Right lung (tissue), 5 donors: ENCODE data around the gene GCSAM. TPM values are rescaled to one million over a fixed set of nuclear protein-coding genes. Genes with fewer than 3 reads are reported as not detected.

Experiments
- DNase-seq, 2 donors: peaks; one replicate each; pipeline ENCODE4 v3.0.0-alpha.2; 2013
- polyA plus RNA-seq, 5 donors: library from polyadenylated mRNA; unstranded; fragments of 120-200 nt; gene quantifications; one replicate each; pipeline versions ENCODE4 v1.2.1 to v1.2.3, GENCODE V29; 2013; ENCODE audit warnings: inconsistent platforms in 1 of 5, low replicate concordance in 1 of 5; ENCODE audit not compliant: insufficient read length in 5 of 5, insufficient read depth in 1 of 5

Gene GCSAM
- polyA plus RNA-seq, 5 donors, result 1.5 to 2.4 (median 1.7) TPM

GRCh38 chr3:112104774-112105173 lies 28.3 kb downstream of the GCSAM start:
- no peak for DNase-seq

GRCh38 chr3:112101916-112102315 lies 31.1 kb downstream of the GCSAM start:
- no peak for DNase-seq

DNA sequence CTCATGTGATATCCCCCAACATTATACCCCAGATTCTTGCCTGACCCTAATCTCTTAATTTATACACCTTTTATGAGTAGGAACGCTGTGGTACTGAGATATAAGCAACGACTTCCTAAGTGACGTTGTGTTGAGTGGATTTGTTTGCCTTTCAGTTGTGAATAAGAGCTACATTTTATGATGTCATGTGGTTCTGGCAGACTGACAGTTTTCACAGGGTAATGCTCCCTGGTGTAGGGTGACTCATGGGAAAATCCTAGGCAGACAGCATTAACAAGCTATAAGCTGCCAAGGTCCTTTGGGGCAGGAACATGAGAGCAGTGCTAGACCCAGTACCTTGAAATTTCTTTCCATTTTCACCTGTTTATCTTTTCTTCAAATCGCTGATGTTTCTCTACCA lies 35.7 kb downstream of the GCSAM start:
- no peak for DNase-seq

DNA sequence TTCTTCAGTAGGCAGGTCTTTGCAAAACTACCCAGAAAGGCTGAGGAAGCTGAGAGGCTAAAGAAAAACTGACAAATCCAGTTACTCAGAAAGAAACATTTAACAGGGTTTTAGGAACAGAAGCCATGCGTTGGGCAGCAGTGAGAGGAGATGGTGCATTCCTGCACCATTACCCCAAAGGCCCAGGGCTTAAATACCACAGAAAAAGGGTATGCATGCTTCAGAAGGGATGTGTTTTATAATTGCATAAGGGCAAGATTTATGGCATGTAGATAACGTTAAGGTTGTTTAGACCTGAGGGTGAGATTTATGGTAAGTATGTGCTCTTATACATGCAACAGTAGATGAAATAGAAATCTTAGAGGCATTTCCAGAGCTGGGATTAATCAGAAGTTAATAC lies 36.9 kb downstream of the GCSAM start:
- DNase-seq, result no peak

- no peak for DNase-seq
These were observed 37.3 kb downstream of the GCSAM start for GRCh38 chr3:112095731-112096130.

- DNase-seq, result no peak
These were observed 39.9 kb downstream of the GCSAM start for GRCh38 chr3:112093180-112093522.

DNA sequence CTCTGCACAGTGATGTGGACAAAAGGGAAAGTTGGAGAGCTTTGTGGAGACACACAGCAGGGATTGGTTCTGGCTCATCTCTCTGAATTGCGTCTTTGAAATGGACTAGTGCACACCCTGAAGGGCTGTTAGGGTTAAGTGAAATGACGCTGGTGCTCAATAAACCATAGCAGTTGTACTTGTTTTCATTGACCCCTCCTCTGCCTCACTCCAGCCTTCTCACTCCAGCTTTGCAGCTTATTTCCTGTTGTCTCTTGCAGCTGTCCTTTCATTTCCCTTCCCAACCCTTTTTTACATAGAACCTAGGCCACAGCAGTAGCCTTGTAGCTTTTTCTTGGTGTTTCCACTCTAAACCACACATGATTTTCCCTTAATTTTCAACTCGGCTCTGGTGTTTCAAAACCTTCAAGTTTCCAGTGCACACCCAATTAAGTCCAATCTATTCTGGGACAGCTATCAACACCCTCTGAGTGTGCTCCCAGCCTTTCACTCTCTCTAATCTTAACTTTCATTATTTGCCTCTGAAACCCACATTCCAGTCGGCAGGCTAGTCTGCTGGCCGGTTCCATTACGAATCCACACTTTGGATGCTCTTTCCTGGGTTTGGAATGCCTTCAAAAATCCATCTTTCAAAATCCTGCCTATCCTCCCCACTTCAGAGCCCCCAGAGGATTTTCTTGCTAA lies 40.4 kb downstream of the GCSAM start:
- no peak for DNase-seq

DNA sequence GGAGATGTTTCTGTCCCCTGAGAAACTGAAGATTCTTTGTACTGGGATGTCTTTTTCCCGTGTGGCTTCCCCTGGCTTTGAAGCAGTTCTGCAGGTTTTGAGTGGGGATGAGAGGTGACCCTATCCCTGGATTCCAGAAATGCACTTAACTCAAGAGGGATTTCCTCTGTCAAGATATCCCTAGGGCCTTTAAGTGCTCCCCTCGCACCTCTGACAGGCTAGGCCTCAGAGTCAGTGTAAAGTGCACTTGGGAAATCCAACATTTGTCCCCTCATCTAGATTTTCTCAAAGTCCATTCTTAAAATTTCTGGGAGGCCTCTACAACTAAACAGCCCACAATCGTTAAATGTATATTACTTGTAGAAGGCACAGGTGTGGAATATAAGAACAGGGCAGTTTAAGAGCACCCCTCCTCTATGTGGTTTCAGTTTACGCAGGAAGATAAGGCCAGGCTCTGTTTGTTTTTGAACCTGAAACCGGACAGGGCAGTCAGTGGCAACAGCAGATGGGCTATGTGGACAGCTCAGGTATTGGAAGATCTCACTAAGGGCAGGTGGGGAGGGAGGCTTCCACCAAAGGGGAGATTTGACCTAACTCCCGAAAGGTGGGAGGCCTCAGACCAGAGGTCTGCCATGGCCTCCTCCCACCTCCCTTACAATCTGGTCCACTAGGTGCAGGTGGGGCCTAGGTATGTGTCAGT lies 42.0 kb downstream of the GCSAM start:
- no peak for DNase-seq

GRCh38 chr3:112089956-112090886 lies 42.8 kb downstream of the GCSAM start:
- no peak for DNase-seq

GRCh38 chr3:112088944-112089343 lies 44.1 kb downstream of the GCSAM start:
- DNase-seq, result no peak

DNA sequence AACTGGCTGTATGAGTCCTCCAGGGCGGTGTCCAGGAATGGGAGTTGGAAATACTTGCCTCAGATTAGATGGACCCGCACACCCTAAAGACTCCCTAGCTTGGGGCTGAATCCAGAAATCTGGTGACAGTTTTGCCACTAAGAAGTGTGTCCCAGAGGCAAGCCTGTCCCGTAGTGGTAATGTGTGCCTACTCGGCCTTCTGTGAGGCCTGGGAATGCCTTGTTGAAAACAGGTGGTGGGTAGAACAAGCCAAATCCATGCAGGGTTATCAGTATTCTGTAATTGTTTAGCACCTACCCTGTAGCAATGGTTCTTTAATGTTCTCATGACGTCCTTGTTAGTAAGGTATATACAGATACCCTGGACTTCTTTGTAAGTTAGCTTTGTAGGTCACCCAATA lies 45.3 kb downstream of the GCSAM start:
- DNase-seq, result no peak

- DNase-seq, result no peak
These were observed 46.0 kb downstream of the GCSAM start for GRCh38 chr3:112086875-112087524.

GRCh38 chr3:112086076-112086854 lies 46.8 kb downstream of the GCSAM start, which contains the start of gene C3orf52:
Gene C3orf52, plus strand, starts transcription at chr3:112086389. Its CDS starts 19 bp downstream, at chr3:112086408.
- DNase-seq, result peak; percentile 73 to 77

- no peak for DNase-seq
These were observed 47.3 kb downstream of the GCSAM start for GRCh38 chr3:112085735-112086075.

GRCh38 chr3:112084980-112085705 lies 47.9 kb downstream of the GCSAM start:
- DNase-seq, result no peak

DNA sequence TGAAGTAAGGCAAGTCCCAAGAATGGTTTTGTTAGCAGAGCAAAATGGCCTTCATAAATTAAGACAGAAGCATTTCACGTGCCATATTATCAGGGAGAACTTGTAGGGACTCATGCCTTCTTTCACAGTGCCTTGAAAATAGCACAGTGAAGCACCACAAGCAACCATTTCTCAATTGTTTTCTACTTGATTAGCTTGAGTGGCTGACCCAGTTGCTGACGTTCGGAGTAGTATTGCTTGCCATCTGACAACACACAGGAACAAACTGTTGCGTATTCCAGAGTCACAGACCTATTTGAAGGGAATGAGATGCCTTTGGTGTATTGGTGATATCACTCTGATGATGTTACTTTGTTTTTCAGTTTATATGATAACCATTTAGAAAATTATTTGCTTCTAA lies 49.8 kb downstream of the GCSAM start:
- DNase-seq, result no peak

DNA sequence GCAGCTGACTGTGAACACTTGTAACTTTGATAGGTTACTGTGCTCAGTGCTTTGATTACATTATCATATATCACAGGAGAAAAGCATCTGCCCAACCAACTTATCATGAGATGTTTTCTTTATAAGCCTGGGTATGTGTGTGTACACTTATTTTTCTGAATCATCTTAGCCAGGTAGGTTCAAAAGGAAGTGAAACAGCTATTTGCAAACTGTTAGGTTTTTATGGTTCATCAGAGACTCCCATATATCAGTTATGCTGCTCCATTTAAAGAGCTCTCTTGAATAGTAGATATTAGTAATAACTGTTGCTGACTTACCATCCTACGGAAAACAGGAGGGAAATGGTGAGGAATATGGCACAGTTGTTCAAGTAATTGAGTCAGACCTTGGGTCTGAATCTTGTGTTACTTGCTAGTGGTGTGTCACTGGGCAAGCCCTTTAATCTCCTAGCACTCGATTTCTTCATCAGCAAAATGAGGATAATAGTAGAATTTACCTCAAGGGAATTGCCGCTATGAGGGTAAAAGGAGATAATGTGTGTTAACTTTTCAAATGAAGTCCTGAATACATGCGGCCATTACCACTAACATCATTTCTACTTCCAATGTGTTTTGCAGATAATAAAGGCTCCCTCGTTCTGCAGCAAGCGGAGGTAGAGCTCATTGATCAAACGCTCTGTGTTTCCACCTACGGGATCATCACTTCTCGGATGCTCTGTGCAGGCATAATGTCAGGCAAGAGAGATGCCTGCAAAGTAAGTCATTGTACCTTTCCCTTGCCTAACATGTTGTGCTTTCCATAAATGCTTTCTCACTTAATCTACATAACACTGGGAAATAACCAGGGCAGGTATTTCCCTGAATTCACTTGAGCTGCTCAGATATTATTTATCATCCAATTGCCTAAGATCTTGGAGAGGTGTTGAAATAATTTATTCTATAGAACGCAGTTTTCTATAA lies 54.6 kb downstream of the GCSAM start:
- DNase-seq, result no peak

- DNase-seq, result no peak
These were observed 58.2 kb downstream of the GCSAM start for GRCh38 chr3:112074616-112075497.
